ENCODE measurements around the gene SRRM2.
A peak's percentile ranks its signal among the peaks of the same experiment; 100 is the strongest.

The SRRM2 gene

GRCh38 chr16:2740476-2740875, 12.0 kb upstream of the SRRM2 start:
- DNase-seq, result no peak

DNA sequence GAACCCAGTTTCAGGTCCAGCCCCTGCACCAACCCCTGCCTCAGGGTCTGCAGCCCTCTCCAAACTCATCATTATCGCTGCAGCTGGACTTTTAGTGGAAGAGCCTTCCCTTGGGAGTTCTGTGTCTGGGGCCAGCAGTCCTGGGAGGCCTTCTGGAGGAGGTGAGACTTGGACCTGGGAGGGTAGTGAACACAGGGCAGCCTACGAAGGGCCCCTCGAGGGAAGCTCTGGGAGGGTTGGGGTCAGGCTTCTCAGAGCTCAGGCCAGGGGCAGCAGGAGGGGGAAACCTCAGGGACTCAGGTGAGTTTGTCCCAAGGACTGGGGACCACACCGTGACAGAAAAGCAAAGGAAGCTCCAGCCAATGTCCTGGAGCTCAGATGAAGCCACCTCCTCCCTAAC, 11.3 kb upstream of the SRRM2 start:
- no peak for DNase-seq

DNA sequence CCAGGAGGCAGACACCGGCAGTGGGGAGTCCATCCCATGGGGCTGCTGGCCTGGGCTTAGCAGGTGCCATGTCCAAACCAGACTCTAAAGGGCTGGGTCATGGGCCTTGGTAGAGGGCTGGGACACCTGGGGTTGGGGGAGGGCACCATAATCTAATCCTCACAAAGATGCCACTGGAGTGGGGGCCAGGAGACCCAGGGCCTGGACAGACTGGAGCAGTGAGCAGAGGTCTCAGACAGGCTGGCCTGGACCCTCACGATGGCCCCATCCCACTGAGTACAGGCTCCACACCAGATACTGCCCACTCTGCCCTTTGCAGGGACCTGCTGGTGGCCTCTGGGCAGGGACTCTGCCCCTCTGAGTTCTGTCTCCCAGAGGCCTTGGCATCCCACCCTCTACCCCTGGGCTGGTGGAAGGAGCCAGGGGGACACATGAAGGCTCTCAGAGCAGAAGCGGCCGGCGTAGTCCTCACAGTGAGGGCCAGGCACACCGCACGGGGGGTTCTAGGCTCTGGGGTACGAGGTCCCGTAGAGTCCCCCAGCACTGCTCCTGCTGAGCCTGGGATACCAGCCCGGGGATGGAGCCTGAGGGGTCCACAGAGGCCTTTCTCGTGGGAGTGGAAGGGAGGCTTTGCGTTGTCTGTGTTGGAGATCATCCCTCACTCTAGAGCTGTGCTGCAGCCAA, 10.0 kb upstream of the SRRM2 start:
- no peak for DNase-seq

DNA sequence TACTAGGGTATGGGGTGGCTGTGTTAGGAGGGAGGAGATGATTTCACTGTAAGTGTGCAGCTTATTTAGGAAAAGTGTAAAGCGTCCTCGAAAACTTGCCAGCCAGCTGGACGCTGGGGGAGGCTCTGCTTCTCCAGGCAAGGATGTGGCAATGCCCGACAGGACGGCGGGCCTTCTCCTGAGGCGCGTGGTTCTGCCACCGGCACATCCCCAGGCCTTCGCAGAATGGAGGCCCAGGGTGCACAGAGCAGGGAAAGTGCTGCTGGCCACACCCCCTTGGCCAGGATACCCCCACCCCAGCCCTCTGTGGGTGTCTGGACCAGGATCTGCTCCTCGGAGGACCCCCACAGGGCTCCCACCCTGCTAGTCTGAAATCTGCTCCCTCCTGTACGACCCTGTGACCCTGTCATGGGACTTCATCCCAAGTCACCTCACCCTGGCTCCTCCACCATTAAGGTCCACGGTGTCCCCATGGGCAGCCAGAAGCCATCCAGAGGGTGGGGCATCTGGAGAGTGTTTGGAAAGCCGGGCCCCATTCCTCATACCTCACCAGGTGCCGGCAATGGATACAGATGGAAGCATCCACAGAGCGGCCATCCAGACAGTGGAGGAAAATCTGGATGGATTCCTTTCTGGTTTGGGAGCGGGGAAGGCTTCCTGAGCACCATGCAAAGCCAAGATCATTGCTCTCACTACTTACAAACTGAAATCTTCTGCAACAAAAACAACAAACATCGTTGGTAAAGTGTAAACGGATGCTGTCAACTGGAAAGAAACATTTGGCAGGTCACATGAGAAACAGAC, 9.2 kb upstream of the SRRM2 start:
- no peak for DNase-seq

DNA sequence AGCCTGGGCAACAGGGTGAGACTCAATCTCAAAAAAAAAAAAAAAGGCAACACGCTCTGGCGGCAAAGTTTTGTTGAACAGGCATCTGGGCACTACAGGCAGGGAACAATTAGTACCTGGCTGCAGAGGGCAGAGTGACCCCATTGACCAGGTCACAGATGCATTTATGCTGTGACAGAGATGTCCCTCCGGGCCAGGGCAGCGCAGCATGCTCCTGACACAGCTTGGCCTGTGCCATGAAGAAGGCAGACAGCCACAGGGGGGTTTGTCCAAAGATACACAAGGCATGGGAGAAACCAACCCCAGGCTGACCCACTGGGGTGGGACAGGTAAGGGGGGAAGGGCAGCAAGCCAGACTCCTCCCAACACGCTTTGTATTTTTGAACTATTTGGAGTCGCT, 7.7 kb upstream of the SRRM2 start:
- DNase-seq, result no peak

- DNase-seq, result no peak
These were observed 7.1 kb upstream of the SRRM2 start for GRCh38 chr16:2745116-2745890.

GRCh38 chr16:2745961-2746360, 6.5 kb upstream of the SRRM2 start:
- no peak for DNase-seq

DNA sequence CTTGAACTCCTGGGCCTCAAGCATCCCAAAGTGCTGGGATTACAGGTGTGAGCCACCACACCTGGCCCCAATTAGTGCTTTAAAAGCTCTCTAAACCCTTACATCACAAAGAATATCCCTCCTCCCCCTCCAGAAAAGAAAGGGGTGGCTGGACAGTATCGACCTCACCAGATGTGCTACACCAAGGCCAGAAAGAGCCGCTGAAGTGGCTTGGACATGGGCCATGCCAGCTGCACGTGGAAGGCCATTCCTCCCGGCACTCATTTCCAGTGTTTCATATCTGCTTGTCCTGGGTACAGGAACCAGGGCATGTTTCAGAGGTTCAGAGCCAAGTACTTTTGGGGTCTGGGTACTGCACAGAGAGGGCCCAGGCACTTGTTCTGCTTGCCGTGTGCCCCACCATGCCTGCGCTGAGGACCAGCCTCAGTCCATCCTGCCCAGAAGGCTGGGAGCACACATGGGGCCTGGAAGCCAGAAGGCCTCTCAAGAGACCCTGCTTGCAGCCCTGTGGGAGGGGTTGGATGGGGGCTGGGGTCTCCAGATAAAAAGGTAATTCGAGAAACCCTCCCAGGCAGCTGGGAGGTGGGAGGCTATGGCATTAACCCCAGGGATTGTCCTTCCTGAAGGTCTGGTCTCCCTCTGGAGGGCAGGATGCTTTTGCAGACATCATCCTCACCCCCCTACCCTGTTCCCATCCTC, 3.5 kb upstream of the SRRM2 start:
- peak in 1 of 2 experiments; percentile 18 for DNase-seq

DNA sequence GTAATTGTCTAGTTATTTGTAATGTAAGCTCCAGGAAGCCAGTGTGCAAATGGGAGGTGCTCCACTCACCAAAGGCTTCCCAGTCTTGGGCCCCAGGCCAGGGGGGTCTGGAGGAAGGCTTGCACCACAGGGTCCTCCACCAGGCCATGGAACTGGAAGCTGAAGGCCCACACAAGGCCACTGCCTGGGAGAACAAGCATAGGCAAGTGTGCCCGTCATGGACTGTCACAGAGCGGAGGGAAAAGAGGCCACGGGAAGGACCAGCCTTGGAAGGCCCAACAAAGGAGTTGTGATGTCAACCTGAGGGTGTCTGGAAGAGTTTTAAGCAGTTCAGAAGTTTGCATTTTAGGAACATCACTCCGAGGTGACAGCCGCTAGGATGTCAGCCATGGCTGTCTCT, 3.0 kb upstream of the SRRM2 start:
- peak; percentile 26 to 62 for DNase-seq

DNA sequence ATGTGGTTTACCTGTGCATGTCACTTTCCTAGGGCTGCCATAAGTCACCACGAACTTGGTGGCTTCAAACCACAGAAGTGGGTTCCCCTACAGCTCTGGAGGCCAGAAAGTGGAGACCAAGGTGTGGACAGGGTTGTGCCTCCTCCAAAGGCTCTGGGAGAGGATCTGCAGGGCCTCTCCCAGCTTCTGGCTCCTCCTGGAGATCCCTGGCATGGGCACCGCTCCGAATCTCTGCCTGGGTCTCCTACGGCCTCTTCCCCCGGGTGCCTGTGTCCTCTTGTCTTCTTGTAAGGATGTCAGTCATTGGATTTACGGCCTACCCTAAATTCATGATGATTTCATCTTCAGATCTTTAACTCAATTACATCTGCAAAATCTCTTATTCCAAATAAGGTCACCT, 2.5 kb upstream of the SRRM2 start:
- no peak for DNase-seq

DNA sequence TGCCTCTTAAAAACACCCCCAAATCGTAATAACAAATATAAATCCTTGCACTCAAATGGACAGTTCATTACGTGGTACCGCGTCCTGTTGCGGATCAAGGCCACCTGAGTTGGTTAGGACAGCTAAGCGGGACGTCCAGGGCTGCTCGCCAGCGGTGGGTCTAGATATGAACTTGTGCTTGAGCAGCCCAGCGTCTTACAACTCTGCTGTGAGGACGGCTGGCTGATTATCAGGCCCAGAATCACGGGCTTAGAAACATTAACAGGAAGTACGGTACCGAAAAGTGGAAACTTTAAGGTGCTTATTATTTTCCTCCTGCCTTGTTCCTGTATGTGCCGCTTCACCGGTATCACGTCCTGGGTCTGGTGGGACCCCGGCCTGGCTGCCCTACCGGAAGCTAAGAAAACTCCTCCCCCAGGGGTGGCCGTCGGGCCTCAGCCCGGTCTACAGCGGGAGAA, 832 bp upstream of the SRRM2 start:
- DNase-seq, result peak; percentile 54 to 66

GRCh38 chr16:2752850-2753732, 653 bp downstream of the SRRM2 start:
- DNase-seq, result peak; percentile 76 to 85

DNA sequence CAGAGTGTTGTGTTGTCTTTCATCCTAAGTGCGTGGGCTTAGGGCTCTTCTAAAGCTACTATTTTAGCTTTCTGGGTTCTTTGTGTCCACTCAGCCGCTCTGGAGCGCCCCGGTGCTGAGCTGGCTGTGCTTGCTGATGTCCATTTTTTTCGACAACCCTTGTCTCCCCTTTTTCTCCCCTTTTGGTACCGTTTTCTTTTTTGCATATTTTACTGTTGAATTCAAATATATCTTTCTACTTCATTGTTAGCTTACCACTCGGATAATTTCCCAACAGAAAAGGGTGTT, 1.2 kb downstream of the SRRM2 start:
- DNase-seq, result no peak

DNA sequence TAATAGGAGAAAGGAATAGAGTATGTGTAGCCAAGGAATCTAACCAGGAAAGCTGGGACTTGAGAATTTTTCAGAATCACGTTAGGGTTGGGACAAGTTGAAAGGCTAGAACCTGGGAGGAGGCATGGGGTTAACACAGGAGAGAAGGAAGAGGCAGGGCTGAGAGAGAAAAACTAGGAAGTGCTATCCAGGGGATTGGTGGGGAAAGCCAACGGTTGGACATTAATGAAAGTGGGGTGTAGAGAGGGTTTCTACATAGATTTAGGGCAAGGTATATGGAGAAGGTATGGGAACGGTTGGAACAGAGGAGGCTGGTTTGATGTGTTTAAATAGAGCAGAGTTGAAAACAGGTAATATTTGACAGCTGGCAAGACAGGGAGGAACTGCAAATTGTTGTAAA, 2.7 kb downstream of the SRRM2 start:
- DNase-seq, result no peak

DNA sequence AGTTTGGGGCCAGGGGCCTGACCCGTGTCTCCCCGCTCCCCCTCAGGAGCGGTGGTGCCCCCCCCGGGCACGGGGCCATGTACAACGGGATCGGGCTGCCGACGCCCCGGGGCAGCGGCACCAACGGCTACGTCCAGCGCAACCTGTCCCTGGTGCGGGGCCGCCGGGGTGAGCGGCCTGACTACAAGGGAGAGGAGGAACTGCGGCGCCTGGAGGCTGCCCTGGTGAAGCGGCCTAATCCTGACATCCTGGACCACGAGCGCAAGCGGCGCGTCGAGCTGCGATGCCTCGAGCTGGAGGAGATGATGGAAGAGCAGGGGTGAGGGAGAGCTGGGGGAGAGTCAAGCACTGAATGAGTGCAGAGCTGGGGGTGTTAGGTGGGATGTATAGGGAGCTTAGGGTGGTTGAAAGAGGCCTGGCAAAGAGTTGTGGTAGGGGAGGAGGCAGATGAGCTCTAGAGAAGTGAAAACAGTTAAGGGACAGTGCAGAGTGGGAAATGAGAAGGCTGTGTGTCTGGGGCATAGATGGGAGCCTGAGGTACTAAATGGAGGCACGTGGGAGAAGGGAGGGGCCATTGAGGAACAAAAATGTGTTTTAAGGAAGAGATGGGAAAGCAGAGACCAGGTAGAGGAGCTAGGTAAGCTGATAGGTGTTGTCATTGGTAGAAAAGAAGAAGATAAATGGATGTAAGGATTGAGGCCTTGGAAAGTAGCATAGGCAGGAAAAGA, 4.0 kb downstream of the SRRM2 start:
- DNase-seq, result no peak

GRCh38 chr16:2757344-2757743, 4.9 kb downstream of the SRRM2 start:
- DNase-seq, result no peak

- no peak for DNase-seq
These were observed 9.0 kb downstream of the SRRM2 start for GRCh38 chr16:2761472-2761871.

- no peak for DNase-seq
These were observed 9.6 kb downstream of the SRRM2 start for GRCh38 chr16:2761886-2762583.

- DNase-seq, result no peak
These were observed 10.3 kb downstream of the SRRM2 start for GRCh38 chr16:2762711-2763110.

GRCh38 chr16:2763173-2763572, 10.7 kb downstream of the SRRM2 start:
- DNase-seq, result no peak

GRCh38 chr16:2764718-2765117, 12.3 kb downstream of the SRRM2 start:
- no peak for DNase-seq

Data from NCI-H2081 (cell line).